HG03108 (cell line): Measurements from ENCODE around the gene NEK6.

Source experiments
- ATAC-seq: cut with Tn5 transposase; IDR thresholded peaks from one replicate; pipeline ENCODE4 v1.9.1; 2021; ENCODE audit warnings: moderate library complexity; ENCODE audit not compliant: unreplicated experiment

Gene NEK6

DNA sequence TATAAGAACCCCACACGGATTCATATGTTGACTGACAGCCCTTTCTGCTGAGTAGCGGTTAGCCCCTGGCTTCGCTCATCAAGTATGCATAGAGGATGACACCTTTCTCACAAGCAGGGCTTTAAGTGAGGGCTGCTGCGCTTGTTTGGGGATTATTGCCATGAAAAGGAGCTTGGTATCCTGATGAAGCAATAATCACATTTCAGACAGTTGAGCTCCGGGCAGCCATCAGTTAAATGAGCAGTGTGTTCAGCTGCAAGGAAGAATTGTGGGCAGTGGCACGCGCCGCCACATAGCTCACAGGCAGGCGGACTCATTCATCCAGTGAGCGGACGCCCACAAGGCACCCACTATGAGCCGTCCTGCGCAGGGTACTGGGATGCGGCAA is 77.6 kb downstream of the NEK6 start:
- no peak for ATAC-seq

- no peak for ATAC-seq
Measured at GRCh38 chr9:124337562-124337961, 79.8 kb downstream of the NEK6 start.

DNA sequence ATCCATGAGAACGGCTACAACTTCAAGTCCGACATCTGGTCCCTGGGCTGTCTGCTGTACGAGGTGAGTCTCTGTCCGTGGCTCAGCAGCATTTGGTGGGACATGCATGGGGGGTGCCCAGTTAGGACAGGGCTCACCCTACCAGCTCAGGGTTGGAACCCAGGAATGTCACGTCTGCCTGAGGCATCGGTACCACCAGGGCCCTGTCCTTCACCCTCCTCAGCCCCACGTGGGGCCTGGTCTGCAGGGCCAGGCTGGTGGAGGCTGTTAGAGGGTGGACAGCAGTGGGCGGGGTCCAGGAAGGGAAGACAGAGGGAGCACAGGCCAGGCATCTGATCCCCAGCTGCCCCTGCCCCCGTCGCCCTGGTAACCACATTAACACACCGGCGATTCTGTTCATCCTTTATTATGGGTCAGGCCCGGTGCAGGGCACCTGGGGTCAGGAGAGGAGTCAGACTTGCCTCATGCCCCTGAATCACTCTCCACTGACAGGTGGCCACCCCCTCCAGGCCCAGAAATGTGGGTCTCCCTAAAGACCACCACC is 81.9 kb downstream of the NEK6 start:
- ATAC-seq = no peak

DNA sequence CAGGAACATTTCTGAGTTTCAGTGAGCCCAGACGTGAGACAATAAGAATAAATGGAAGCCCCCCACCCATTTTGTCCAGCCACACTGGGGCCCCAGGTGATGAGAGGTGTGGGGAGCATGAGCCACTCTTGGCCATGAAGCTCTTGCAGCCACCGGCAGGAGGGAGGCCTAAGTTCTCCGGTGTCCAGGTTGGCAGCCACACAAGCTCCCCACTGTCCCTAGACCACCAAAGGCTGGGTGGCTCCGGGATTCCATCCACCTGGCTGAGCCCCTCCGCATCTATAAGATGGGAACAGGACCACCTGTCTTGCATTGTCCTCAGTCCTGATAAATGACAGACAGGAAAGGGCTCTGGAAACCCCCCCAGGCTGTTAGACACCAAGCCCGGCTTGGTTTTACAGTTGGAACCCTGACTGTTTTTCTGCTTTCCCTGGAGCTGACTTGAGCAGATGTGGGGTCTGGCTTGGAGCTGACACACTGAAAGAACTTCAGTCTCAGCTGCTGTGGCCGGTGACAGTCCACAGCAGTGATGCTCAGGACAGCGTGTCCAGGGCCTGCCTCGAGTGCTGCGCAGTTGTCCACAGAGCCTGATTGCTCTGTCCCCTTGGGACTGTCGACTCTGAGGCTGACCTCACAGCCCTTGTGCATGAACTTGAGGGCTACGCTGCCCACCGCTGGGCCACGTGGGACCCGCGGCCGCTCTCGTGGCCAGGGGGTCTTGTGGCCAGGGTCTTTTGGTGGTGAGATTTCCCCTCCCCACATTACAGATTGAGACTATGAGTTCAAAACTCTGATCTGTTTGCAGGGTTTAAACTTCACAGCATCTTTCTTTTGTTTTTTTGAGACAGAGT is 82.7 kb downstream of the NEK6 start:
- no peak for ATAC-seq

DNA sequence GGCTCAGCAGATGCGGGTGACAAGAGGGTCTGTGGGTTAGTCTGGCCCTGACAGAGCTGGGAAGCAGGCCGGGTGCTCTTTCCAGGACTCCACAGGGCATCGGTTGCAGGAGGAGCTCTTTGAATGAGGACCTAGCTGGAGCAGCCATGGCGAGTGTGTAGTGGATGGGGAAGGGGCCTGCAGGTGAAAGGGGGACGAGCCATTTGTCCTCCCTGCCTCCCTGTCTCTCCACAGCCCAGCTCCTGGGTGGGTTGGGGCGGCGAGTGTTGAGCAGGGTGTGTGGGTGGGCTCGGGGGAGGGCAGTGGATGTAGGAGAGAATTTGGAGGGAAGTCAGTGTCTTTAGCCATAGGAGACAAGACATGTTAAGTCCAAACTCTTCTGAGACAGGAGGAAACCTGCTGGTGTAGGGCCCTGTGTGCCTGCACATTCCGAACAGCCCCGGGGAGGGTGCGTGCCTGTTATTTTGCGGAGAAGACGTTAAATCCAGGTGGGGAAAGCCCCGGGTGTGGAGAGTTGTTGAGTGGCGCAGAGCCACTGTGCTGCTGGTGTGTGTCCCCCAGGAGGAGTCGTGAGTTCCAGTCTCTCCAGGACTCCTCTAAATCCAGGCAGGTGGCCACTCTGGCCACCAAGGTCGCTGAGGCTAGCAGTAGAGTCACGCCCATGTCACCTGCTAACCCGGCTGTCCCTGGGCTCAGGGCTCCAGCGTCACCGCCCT is 83.9 kb downstream of the NEK6 start:
- no peak for ATAC-seq

DNA sequence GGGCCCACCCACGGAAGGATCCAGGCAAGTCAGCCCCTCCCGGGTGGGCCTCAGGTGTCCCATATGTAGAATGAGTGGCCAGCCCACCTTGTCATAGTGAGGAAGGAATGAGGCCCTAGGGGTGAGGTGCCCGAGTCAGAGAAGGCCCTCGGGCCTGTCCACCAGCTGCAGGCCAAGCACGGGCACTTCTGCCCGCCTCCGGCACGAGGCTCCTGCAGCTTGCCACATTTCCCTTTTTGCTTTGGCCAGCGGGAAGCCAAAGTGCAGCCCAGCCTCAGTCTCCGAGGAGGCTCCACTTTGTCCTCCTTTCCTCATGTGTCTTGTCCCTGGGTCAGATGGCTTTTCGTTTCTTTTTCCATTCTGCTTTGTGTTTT is 84.6 kb downstream of the NEK6 start:
- ATAC-seq = no peak

DNA sequence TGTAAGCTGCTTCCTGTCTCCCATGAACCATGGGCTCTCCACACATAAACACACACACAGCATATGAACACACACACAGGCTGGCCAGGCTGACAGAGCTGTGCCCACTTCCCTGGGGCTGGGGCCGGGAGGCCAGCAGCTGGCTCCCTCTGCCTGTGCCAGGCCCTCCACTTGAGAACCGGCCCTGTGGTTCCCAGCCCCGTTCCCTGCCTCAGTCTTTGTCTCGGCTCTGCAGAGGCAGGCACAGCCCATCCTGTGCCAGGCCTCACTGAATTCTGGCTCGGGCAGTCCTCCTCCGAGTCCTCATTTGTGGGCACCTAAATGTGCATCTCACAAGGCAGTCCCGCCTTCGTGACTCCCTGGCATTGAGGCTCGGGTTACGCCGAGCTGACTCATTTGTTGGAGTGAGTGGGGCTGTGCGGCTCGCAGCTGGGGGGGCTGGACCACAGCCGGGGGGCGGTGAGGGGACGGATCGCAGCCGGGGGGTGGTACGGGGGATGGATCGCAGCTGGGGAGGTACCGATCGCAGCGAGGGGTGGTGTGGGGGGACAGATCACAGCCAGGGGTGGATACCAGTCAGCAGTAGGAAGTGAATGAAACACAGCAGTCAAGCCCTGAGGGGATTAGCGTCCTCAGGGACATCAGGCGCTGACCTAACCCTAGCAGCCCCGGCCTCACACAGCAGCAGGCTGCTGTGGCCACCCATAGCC is 85.2 kb downstream of the NEK6 start:
- ATAC-seq = no peak

DNA sequence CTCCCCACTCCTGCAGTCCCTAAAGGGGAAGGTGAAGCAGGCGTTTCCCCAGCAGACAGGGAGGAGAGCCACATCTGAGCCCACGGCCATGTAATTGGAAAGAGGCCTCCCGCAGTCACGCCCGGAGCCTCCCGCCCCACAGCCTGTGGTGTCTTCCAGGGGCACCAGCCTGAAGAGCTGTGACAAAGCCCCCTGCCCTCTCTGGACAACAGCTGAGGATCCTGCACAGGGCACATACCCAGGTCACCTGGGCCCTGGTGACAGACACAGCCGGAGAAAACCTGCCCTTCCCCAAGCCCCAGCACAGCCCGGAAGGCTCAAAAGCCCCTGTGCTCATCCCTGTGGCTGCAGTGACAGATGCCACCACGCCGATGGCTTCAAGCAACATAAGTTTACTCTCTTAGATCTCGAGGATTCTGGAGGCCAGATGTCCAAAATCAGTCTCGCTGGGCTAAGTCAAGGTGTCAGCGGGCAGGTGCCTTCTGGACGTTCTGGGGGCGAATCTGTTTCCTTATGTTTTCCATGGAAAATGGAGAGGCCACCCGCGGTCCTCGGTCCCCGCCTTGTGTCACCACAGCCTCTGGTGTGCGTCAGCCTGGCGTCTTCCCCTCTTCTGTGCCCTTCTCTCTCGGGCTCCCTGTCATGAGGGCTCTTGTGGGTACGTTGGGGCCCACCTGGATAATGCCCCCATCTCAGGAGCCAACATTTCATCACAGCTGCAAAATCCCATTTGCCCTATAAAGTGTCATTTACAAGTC is 86.0 kb downstream of the NEK6 start:
- ATAC-seq = no peak

DNA sequence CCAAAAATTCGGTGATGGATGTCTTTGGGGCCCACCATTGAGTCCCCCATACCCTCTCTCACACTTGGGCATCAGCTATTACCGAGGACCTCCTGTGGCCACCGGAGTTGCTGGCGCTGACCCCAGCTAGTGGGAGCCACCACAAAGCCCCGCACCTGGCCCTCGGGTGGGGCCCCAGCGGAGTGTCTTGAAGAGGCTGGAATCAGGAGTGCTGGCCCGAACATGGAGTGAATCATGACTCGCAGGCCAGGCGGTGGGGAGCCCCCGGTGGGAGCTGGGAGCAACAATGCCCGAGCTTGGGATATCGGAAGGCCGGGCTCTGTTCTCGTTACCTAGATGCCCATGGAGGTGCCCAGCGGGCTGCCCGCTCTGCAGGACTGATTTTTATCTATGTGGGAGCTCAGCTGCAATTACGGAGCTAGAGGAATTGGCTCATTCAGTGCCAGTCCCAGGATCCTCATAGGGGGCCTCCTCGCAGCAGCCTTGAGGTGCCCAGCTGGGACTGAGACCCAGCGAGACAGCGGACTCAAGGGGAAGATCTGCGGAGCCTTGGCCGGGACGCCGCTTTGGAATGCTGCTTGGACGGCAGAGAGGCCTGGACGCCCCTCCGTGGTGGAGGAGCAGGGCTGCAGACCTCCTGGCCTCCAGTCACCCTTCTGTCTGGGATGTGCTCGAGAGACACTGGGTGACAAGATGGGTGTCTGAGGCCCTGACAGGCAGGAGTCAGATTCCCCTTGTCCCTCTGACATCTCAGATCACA is 86.7 kb downstream of the NEK6 start:
- no peak for ATAC-seq

DNA sequence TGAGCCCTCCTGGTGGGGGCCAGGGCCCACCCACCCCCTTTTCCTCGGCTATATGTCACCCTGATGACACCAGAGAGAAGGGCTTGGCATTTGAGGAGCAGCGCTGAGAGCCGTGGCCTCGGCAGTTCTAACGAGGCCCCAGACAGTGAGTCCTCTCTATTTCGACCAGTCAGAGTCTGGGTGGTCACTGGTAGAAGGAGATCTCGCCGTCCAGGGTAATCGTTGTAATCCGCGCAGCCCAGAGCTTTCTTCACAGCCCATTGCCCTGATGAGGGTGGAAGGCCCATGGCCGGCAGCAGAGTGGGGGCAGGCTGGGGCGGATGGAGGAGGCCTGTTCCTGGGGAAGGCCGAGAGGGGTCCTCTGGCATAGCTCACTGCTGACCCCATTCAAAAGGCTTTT is 87.3 kb downstream of the NEK6 start:
- no peak for ATAC-seq

- ATAC-seq = no peak
Measured at GRCh38 chr9:124345751-124346281, 88.1 kb downstream of the NEK6 start.

- ATAC-seq = no peak
Measured at GRCh38 chr9:124346347-124347163, 88.8 kb downstream of the NEK6 start.

DNA sequence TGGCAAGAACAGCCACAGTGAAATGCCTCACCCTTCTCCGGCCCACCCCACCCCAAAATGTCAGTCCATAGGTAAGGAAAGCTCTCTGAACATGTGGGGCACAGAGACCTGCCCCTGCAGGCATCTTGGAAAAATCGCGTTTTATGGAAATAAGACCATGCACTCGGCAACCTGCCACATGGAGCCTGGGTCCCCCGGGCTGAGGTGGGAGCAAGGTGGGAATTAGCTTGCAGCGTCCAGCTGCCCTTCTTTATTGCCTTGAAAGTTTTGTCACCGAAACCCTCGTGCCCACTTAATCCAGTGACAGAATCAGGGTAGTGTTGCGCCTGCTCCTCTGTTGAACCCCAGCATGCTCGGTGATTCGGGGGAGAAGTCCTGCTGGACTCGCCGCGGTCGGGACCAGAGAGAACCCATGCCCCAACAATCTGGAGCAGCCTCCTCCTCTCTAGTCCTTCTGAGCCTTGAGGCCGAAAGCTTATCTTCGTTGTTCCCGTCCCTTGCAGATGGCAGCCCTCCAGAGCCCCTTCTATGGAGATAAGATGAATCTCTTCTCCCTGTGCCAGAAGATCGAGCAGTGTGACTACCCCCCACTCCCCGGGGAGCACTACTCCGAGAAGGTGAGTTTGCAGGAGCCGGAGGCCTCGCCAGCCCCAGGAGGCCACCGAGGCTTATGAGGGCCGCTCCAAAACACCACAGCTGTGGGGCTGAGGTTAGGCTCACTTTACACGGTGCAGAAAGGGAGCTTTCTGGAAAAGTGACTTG is 89.6 kb downstream of the NEK6 start:
- ATAC-seq = no peak

- ATAC-seq = no peak
Measured at GRCh38 chr9:124347968-124348358, 90.2 kb downstream of the NEK6 start.

DNA sequence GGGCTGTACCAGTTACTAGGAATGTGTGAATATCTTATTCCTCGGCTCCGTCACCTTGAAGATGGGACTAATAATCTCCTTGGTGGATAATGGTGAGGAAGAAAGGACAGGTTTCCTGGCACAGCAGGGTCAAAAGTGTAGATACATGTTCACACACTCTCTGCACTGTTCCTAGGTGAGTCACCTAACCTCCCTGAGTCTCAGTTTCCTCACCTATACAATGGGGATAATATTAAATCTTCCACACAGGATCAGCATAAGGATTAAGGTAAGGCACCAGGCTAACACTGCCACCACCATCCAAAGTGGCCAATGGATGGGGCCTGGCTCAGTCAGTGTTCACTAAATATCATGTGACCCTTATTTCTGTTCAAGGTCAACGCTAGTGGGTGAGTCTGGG is 90.6 kb downstream of the NEK6 start:
- ATAC-seq = no peak

GRCh38 chr9:124348831-124349230 is 91.1 kb downstream of the NEK6 start:
- no peak for ATAC-seq

DNA sequence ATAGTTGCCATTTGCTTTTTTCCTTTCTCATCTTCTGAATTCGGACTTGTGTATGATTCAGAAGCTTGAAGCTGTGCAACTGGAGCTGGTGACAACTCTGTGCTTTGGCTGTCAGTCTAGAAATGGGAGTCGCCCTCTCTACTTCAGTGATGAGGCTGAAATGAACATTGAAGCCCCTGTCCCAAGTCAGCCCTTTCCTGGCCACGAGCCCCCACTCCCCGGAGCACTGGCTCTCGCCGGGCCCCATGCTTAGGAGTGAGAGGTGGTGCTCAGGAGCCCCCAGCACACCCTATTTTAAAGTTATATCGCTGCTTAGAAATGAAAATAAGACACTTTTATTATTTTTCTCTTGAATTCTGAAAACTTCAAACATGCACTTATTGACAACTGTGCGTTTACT is 91.5 kb downstream of the NEK6 start:
- no peak for ATAC-seq
